GM12892 (cell line): ENCODE measurements around the gene POLG2.

Source experiments
- POLR2AphosphoS5 ChIP-seq: IDR thresholded peaks from 2 replicates; pipeline ENCODE4 v1.6.1; 2011; ENCODE audit warnings: low read depth, low read length, control low read depth
- TAF1 ChIP-seq: IDR thresholded peaks from 2 replicates; pipeline ENCODE4 v1.6.1; 2011; ENCODE audit warnings: low read depth, mild to moderate bottlenecking, control low read depth, low read length, borderline replicate concordance

DNA sequence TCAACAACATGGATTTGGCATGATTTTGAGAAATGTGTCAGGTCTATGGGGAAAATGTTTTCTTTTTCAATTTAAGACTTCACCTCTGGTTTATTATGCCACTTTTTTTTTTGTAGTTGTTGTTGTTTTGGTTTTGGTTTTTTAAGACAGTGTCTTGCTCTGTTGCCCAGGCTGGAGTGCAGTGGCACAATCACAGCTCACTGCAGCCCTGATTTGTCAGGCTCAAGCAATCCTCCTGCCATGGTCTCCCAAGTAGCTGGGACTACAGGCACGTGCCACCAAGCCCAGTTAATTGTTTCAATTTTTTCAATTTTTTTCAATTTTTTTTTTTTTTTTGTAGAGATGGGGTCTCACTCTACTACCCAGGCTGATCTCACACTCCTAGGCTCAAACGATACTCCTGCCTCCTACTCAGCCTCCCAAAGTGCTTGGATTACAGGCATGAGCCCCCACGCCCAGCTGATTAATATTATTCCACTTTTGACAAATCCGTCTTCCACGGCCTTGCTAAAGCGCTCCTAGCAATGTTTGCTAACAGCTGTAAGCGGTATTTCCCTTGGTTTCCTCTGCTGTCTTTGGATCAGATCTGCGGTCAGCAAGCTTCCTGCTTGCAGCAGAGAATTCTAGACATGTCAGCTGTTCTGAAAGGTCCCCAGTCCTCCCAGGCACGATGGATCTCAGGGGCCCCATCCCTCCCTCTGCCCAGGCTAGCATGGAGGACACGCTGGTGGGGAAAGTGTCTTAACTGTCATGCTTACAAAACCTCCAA, 54.9 kb downstream of the POLG2 start:
- TF ChIP-seq TAF1, result no peak
- TF ChIP-seq POLR2AphosphoS5, result no peak
